ENCODE measurements around the gene GTF2A1L.

DNA sequence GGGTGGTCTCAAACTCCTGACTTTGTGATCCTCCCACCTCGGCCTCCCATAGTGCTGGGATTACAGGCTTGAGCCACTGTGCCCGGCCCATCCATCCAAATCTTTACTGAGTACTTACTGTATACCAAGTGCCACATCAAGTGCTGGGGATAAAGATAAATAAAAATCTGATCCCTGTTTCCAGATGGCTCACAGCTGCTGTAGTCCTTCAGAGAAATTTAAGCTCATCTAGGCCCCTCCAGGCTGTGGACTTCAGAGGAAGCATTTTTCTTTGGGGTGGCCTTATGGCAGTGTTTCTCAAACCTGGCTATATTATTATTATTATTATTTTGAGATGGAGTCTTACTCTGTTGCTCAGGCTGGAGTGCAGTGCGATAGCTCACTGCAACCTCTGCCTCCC lies 33.7 kb upstream of the GTF2A1L start:
- TF ChIP-seq, protein P1, sequence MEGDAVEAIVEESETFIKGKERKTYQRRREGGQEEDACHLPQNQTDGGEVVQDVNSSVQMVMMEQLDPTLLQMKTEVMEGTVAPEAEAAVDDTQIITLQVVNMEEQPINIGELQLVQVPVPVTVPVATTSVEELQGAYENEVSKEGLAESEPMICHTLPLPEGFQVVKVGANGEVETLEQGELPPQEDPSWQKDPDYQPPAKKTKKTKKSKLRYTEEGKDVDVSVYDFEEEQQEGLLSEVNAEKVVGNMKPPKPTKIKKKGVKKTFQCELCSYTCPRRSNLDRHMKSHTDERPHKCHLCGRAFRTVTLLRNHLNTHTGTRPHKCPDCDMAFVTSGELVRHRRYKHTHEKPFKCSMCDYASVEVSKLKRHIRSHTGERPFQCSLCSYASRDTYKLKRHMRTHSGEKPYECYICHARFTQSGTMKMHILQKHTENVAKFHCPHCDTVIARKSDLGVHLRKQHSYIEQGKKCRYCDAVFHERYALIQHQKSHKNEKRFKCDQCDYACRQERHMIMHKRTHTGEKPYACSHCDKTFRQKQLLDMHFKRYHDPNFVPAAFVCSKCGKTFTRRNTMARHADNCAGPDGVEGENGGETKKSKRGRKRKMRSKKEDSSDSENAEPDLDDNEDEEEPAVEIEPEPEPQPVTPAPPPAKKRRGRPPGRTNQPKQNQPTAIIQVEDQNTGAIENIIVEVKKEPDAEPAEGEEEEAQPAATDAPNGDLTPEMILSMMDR (IDR thresholded peaks at IDR 0.05), result no peak
- TF ChIP-seq POLR2A (IDR thresholded peaks at IDR 0.05), result no peak
